Neural cell (in vitro differentiated cells): ENCODE results near the gene KCNQ1OT1. TPM values are rescaled to one million over a fixed set of nuclear protein-coding genes. Genes with fewer than 3 reads are reported as not detected.

Experiments
- H2AFZ ChIP-seq: fragments of 200-600, 300-800 bp; sonication (generic), shearing (Covaris generic); 2 replicates; pipeline ENCODE4 v1.6.0; 2014; ENCODE audit warnings: low read depth, mild to moderate bottlenecking, antibody characterized with exemption, low read length, moderate library complexity
- H3F3A ChIP-seq: fragments of 200-600 bp; shearing (Covaris generic); 2 replicates; pipeline ENCODE4 v1.6.1; 2016; ENCODE audit warnings: mild to moderate bottlenecking, moderate library complexity, mixed read lengths, antibody characterized with exemption, low read length; ENCODE audit not compliant: insufficient read depth, poor library complexity, severe bottlenecking
- H3K27ac ChIP-seq: fragments of 200-600, 300-800 bp; sonication (generic), shearing (Covaris generic); 2 replicates; pipeline ENCODE4 v1.5.1; 2014; ENCODE audit warnings: mild to moderate bottlenecking, low read length, moderate library complexity
- H3K27me3 ChIP-seq: fragments of 300-800, 200-600 bp; sonication (generic), shearing (Covaris generic); 2 replicates; pipeline ENCODE4 v1.6.0; 2014; ENCODE audit warnings: mild to moderate bottlenecking, low read depth, low read length, moderate library complexity; ENCODE audit not compliant: insufficient read depth
- H3K36me3 ChIP-seq: fragments of 300-800, 200-600 bp; sonication (generic), shearing (Covaris generic); 2 replicates; pipeline ENCODE4 v1.5.1; 2014; ENCODE audit warnings: mild to moderate bottlenecking, antibody characterized with exemption, low read length, moderate library complexity; ENCODE audit not compliant: insufficient read depth
- H3K4me2 ChIP-seq: fragments of 300-800, 200-600 bp; sonication (generic), shearing (Covaris generic); 2 replicates; pipeline ENCODE4 v1.6.0; 2014; ENCODE audit warnings: mild to moderate bottlenecking, low read length
- H3K4me3 ChIP-seq: fragments of 300-800, 200-600 bp; sonication (generic), shearing (Covaris generic); 2 replicates; pipeline ENCODE4 v1.5.1; 2014; ENCODE audit warnings: mild to moderate bottlenecking, low read length, moderate library complexity
- H3K79me2 ChIP-seq: fragments of 200-600 bp; shearing (Covaris generic); replicated peaks from 2 replicates; pipeline ENCODE4 v1.6.0; 2014; ENCODE audit warnings: mild to moderate bottlenecking, low read length, moderate library complexity; ENCODE audit not compliant: insufficient read depth
- H3K9ac ChIP-seq: fragments of 300-800, 200-600 bp; sonication (generic), shearing (Covaris generic); 2 replicates; pipeline ENCODE4 v1.6.1; 2016; ENCODE audit warnings: mild to moderate bottlenecking, low read length, mixed read lengths
- H3K9me2 ChIP-seq: fragments of 200-600 bp; shearing (Covaris generic); 2 replicates; pipeline ENCODE4 v1.6.1; 2016; ENCODE audit warnings: mild to moderate bottlenecking, low read length, mixed read lengths; ENCODE audit not compliant: insufficient read depth
- H3K9me3 ChIP-seq: fragments of 200-600, 300-800 bp; sonication (generic), shearing (Covaris generic); 2 replicates; pipeline ENCODE4 v1.6.1; 2016; ENCODE audit warnings: mild to moderate bottlenecking, mixed run types, low read length, moderate library complexity, mixed read lengths
- H4K20me1 ChIP-seq: fragments of 200-600 bp; shearing (Covaris generic); 2 replicates; pipeline ENCODE4 v1.6.1; 2016; ENCODE audit warnings: mild to moderate bottlenecking, mixed run types; ENCODE audit not compliant: insufficient read depth
- CTCF ChIP-seq: fragments of 450-650 bp; IDR thresholded peaks from 2 replicates; pipeline ENCODE4 v1.5.1; 2014; ENCODE audit warnings: antibody characterized with exemption, mild to moderate bottlenecking, moderate library complexity; ENCODE audit not compliant: poor library complexity, severe bottlenecking
- EP300 ChIP-seq: fragments of 450-650 bp; conservative IDR thresholded peaks from 2 replicates; pipeline ENCODE4 v1.6.1; 2014; ENCODE audit warnings: antibody characterized with exemption, mild to moderate bottlenecking, moderate library complexity; ENCODE audit not compliant: poor library complexity, severe bottlenecking
- EZH2 ChIP-seq: fragments of 200-600, 300-800 bp; shearing (Covaris generic), sonication (generic); IDR thresholded peaks from 2 replicates; pipeline ENCODE4 v1.6.1; 2014; ENCODE audit warnings: antibody characterized with exemption, low read length, borderline replicate concordance, mild to moderate bottlenecking; ENCODE audit not compliant: insufficient read depth, poor library complexity, severe bottlenecking
- MXI1 ChIP-seq: fragments of 450-650 bp; conservative IDR thresholded peaks from 2 replicates; pipeline ENCODE4 v1.6.1; 2014; ENCODE audit warnings: antibody characterized with exemption, mild to moderate bottlenecking; ENCODE audit not compliant: poor library complexity, severe bottlenecking
- POLR2AphosphoS5 ChIP-seq: IDR thresholded peaks from 2 replicates; pipeline ENCODE4 v1.6.1; 2012
- RAD21 ChIP-seq: fragments of 450-650 bp; conservative IDR thresholded peaks from 2 replicates; pipeline ENCODE4 v1.6.1; 2014; ENCODE audit warnings: antibody characterized with exemption, mild to moderate bottlenecking, moderate library complexity
- REST ChIP-seq: IDR thresholded peaks from 2 replicates; pipeline ENCODE4 v1.6.1; 2012; ENCODE audit warnings: borderline replicate concordance
- SMC3 ChIP-seq: fragments of 450-650 bp; conservative IDR thresholded peaks from 2 replicates; pipeline ENCODE4 v1.6.1; 2014; ENCODE audit warnings: antibody characterized with exemption, mild to moderate bottlenecking, moderate library complexity; ENCODE audit not compliant: poor library complexity
- TAF1 ChIP-seq: IDR thresholded peaks from 2 replicates; pipeline ENCODE4 v1.6.1; 2012; ENCODE audit warnings: low read depth
- polyA plus RNA-seq: library from polyadenylated mRNA; depleted of rRNA; stranded (reverse); fragments of >200 nt; gene quantifications from 2 replicates; pipeline ENCODE4 v1.2.3, GENCODE V29; 2014

KCNQ1OT1 gene
- polyA plus RNA-seq, 1 donor from 2014 or later: 0.12 TPM

DNA sequence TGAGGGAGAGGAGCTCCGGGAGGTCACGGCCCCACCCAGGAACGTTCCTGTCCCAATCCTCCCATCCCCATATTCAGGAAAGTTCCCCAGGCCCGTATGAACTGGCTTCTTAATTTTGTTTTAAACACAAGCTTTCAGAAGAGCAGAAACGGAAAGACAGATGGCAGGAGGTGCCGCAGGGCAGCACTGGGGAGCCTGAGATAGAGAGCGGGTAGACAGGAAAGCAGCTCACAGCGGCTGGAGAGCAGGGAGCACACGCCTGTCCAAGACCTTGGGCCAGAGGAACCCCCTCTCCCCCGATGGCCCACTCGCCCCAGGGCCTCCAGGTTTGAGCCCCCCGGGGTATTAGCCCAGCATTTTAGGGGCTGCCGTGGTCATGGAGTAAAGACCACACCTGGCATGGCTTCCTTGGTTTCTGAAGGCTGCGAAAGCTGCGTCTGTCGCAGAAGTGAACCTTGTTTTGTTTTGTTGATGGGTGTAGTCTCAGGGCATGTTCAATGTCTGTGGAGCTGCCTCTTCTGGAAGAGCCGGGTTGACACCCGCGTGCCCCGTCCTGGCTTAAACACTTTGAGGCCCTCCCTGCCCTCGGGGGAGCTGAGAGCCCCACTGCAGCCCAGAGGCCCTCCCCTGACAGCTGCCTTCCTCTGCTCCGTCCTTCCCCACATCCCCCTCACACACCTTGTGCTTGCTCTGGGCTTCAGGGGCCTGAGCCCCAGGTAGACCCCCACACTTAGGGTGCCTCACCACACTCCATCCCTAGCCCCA, 17.9 kb upstream of the KCNQ1OT1 start:
- Histone ChIP-seq H3F3A (no peaks in the 10 kb centered on the region), H3K9me3 (no peaks in the 10 kb centered on the region), H3K4me3 (no peak overlapping the region), H4K20me1 (no peaks in the 10 kb centered on the region), H3K9ac (no peak overlapping the region), H3K9me2 (no peaks in the 10 kb centered on the region), H3K36me3 (no peaks in the 10 kb centered on the region), H2AFZ (no peak overlapping the region), H3K27me3 (peaks cover 50% of the 10 kb centered on the region), H3K4me2 (no peak overlapping the region), H3K27ac (no peak overlapping the region), H3K79me2 (no peaks in the 10 kb centered on the region)
- TF ChIP-seq SMC3: no peak
- TF ChIP-seq REST: no peak
- no peak for TF ChIP-seq TAF1
- TF ChIP-seq EZH2: no peak
- no peak for TF ChIP-seq RAD21
- no peak for TF ChIP-seq CTCF
- TF ChIP-seq EP300: no peak
- no peak for TF ChIP-seq POLR2AphosphoS5
- TF ChIP-seq MXI1: no peak

DNA sequence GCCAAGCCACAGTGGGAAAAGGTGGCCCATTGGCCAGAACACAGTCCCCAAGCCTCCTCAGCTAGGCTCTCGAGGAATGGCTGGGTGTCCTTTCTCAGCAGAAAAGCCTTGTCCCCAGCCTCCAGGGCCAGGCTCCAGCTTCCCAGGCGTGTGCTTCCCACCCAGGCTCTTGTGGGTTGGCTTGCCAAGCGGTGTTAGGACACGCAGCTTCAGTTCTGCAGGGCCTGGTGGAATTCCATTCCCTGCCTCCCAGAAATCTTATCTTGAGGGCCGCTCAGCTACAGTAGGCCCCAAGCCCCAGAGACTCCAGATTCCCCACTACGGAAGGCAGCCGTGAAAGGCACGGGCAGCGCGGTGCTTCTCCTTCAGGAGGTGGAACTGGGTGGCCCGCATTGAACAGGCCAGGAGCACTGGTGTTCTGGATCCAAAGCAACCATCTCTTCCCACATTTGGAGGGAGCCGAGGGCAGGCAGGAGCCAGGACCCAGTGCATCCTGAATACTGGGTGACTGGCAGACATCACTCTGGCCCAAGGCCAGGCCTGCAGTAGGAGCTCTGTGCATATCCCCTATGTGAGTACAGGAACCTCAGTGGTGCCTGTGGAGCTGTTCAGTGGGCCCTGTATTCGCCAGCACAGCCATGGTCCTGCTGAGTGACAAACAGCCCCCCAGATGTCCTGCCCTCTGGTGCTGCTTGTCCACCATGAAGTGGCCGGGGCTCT, 16.7 kb upstream of the KCNQ1OT1 start:
- no peaks in the 10 kb centered on the region for H3K79me2 ChIP-seq
- H3K9me3 ChIP-seq: no peaks in the 10 kb centered on the region
- TF ChIP-seq POLR2AphosphoS5 (no peak), EZH2 (no peak), RAD21 (no peak), EP300 (no peak), CTCF (no peak), REST (no peak), TAF1 (no peak)
- no peak overlapping the region for H3K4me3 ChIP-seq
- H2AFZ ChIP-seq: no peak overlapping the region
- H3K27me3 ChIP-seq: peaks cover 42% of the 10 kb centered on the region
- H3K9me2 ChIP-seq: no peaks in the 10 kb centered on the region
- H3F3A ChIP-seq: no peaks in the 10 kb centered on the region
- no peak overlapping the region for H3K9ac ChIP-seq
- no peaks in the 10 kb centered on the region for H4K20me1 ChIP-seq
- H3K4me2 ChIP-seq: no peak overlapping the region
- H3K36me3 ChIP-seq: no peaks in the 10 kb centered on the region
- no peak overlapping the region for H3K27ac ChIP-seq
